CD4-positive, alpha-beta T cell (primary cell): ENCODE measurements around the gene C11orf21. TPM values are rescaled to one million over a fixed set of nuclear protein-coding genes. Genes with fewer than 3 reads are reported as not detected.

ENCODE experiments used
- ATAC-seq: fragments of 200-7000 bp; cut with Tn5 transposase; one replicate; pipeline ENCODE4 v1.10.0; 2022; ENCODE audit warnings: mild to moderate bottlenecking; ENCODE audit not compliant: poor library complexity
- CTCF ChIA-PET: fragments of 350-600 bp; sonication (Branson Sonifier 250); formaldehyde crosslinking; loops from one replicate; lab custom pipeline; 2021; ENCODE audit warnings: antibody characterized with exemption, inconsistent platforms; lab: Charles Lee
- POLR2A ChIA-PET: fragments of 350-600 bp; sonication (Branson Sonifier 250); formaldehyde crosslinking; loops from one replicate; lab custom pipeline; 2021; ENCODE audit warnings: antibody characterized with exemption, inconsistent platforms; lab: Charles Lee
- DNase-seq, 14 experiments: peaks; one replicate each; pipeline ENCODE4 v3.0.0-alpha.2; 2013 to 2020; ENCODE audit warnings: mixed read lengths in 2 of 14
- H3K27ac ChIP-seq, 2 donors: one replicate each; pipeline versions ENCODE4 v1.5.1 to v1.7.0; 2013; ENCODE audit warnings: low read length in 2 of 2, low read depth in 1 of 2, mild to moderate bottlenecking in 1 of 2
- H3K27me3 ChIP-seq, 2 experiments: 1 replicate in 1 of 2; 2 replicates in 1 of 2; pipeline versions ENCODE4 v1.6.1 to v1.7.0; 2013; ENCODE audit warnings: low read length in 2 of 2, control low read depth in 1 of 2, mild to moderate bottlenecking in 1 of 2, moderate library complexity in 1 of 2; ENCODE audit not compliant: insufficient read depth in 2 of 2, control insufficient read depth in 1 of 2
- H3K36me3 ChIP-seq: one replicate; pipeline ENCODE4 v1.6.1; 2013; ENCODE audit warnings: low read length, control low read depth; ENCODE audit not compliant: insufficient read depth
- H3K4me1 ChIP-seq: one replicate; pipeline ENCODE4 v1.6.1; 2013; ENCODE audit warnings: low read length, control low read depth; ENCODE audit not compliant: insufficient read depth
- H3K4me3 ChIP-seq: one replicate; pipeline ENCODE4 v1.5.1; 2013; ENCODE audit warnings: mild to moderate bottlenecking, low read length, moderate library complexity
- H3K9me3 ChIP-seq, 2 experiments: 1 replicate in 1 of 2; 2 replicates in 1 of 2; pipeline versions ENCODE4 v1.6.1 to v1.7.0; 2013; ENCODE audit warnings: low read length in 2 of 2, mild to moderate bottlenecking in 2 of 2, control low read depth in 1 of 2, moderate library complexity in 1 of 2; ENCODE audit not compliant: control insufficient read depth in 1 of 2, insufficient read depth in 1 of 2
- H3K27ac Mint-ChIP-seq: one replicate; pipeline ENCODE4 v1.8.0; 2020; ENCODE audit warnings: mixed read lengths
- H3K27me3 Mint-ChIP-seq: one replicate; pipeline ENCODE4 v1.8.0; 2021; ENCODE audit warnings: mixed read lengths
- H3K36me3 Mint-ChIP-seq: one replicate; pipeline ENCODE4 v1.8.0; 2021; ENCODE audit warnings: low read depth, mixed read lengths
- H3K4me1 Mint-ChIP-seq: one replicate; pipeline ENCODE4 v1.8.0; 2021; ENCODE audit warnings: low read depth, mixed read lengths
- H3K4me3 Mint-ChIP-seq: one replicate; pipeline ENCODE4 v1.8.0; 2020; ENCODE audit warnings: mild to moderate bottlenecking, mixed read lengths
- H3K9me3 Mint-ChIP-seq: one replicate; pipeline ENCODE4 v1.8.0; 2020; ENCODE audit warnings: mixed read lengths
- CTCF ChIP-seq: fragments of 200-600 bp; IDR thresholded peaks from one replicate; pipeline ENCODE4 v1.8.0; 2022; ENCODE audit warnings: antibody characterized with exemption, mild to moderate bottlenecking
- intact Hi-C, 2 experiments: fragments of 100-400 bp; cut with DNase I in 1 of 2; cut with micrococcal nuclease in 1 of 2; formaldehyde crosslinking; loops; one replicate each; pipeline versions ENCODE4 v1.15.1 to v1.9.0; 2023 to 2025; cut with DNase I, micrococcal nuclease
- total RNA-seq, 174 experiments: library from RNA in 2 of 174; stranded (reverse) in 2 of 174; gene quantifications; one replicate each; pipeline ENCODE4 v1.2.3 and lab custom pipeline; 2021 to 2026

C11orf21 gene
- total RNA-seq, 2 experiments from 2014 or later: 71.2 to 71.7 TPM

DNA sequence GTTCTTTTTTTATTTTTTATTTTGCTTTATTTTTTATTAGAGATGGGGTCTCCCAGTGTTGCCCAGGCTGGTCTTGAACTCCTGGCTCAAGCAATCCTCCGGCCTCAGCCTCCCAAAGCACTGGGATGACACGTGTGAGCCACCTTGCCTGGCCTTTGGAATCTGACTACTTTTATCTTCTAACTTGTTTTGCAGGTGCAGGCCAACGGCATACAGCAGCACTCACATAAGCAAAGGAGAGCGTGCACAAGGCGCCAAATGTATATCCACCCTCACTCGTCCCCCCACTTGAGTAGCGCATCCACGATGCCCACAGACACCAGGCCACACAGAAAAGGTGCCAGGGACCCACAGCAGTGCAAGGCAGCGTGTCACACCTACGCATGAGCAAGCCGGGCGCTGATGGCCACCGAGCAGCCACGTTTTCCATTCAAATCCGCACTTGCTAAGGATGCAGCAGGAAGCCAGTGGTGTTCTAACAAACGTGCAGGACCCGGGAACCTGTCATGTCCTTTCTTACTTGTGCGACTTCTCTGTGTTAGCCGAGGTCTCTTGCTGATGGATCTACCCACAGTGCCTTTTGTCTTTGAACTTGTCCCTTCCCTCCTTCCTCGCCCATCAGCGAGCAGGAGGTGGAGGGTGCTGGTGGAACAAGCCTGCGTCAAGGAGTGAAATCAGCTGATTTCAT is 37.2 kb downstream of the C11orf21 start:
- POLR2A ChIA-PET: no interaction called here
- no peaks in the 10 kb centered on the region for H3K9me3 Mint-ChIP-seq
- no peak for DNase-seq
- Histone ChIP-seq H3K4me3 (no peak overlapping the region), H3K4me1 (peaks cover 37% of the 10 kb centered on the region), H3K27ac (no peak overlapping the region), H3K27me3 (peaks cover 14 to 17% of the 10 kb centered on the region in 2 experiments), H3K36me3 (no peaks in the 10 kb centered on the region), H3K9me3 (peaks cover 0 to 3% of the 10 kb centered on the region in 2 experiments)
- peaks cover 23% of the 10 kb centered on the region for H3K27me3 Mint-ChIP-seq
- no peak for ATAC-seq
- CTCF ChIA-PET: no interaction called here
- intact Hi-C loops: no loop called here
- TF ChIP-seq CTCF: no peak
- H3K4me3 Mint-ChIP-seq: no peak overlapping the region
- no peaks in the 10 kb centered on the region for H3K36me3 Mint-ChIP-seq
- peaks cover 16% of the 10 kb centered on the region for H3K4me1 Mint-ChIP-seq
- no peak overlapping the region for H3K27ac Mint-ChIP-seq

- no peaks in the 10 kb centered on the region for H3K36me3 ChIP-seq
- ChIA-PET POLR2A (no interaction called here), CTCF (no interaction called here)
- peaks cover 16% of the 10 kb centered on the region for H3K4me1 Mint-ChIP-seq
- no peak overlapping the region for H3K27ac Mint-ChIP-seq
- DNase-seq (no peak), ATAC-seq (no peak)
- H3K9me3 Mint-ChIP-seq: no peaks in the 10 kb centered on the region
- peaks cover 23% of the 10 kb centered on the region for H3K27me3 Mint-ChIP-seq
- H3K27me3 ChIP-seq: peaks cover 14 to 17% of the 10 kb centered on the region in 2 experiments
- intact Hi-C loops: no loop called here
- no peaks in the 10 kb centered on the region for H3K36me3 Mint-ChIP-seq
- no peak overlapping the region for H3K4me3 ChIP-seq
- TF ChIP-seq CTCF: no peak
- peaks cover 33% of the 10 kb centered on the region for H3K4me1 ChIP-seq
- no peak overlapping the region for H3K27ac ChIP-seq
- peaks cover 0 to 3% of the 10 kb centered on the region in 2 experiments for H3K9me3 ChIP-seq
- H3K4me3 Mint-ChIP-seq: no peak overlapping the region
Measured at GRCh38 chr11:2263724-2264360, 37.9 kb downstream of the C11orf21 start.

DNA sequence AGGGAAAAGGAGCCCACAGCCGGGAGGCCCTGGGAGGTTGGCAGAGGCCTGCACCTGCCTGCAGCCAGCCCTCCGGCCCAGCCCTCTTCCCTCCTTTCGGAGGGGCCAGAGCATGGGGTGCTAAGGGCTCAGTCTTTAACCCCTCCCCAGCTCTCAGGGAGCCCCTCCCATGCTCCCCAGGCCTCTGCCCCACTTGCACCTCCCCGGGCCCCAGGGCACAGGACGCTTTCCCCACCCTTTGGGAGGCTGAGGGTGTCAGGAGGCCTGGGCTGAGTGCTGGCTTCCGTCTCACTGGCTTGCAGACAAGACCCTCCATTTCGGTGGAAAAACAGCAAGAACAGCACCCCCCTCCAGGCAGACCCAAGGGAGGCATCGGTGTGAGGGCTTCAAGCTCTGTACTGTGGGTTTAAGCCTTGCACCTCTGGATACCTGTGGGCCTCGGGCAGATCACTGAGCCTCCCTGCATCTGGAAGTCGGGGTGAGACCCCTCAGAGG is 38.6 kb downstream of the C11orf21 start:
- H3K27ac ChIP-seq: no peak overlapping the region
- DNase-seq: no peak
- ATAC-seq: no peak
- ChIA-PET CTCF (no interaction called here), POLR2A (no interaction called here)
- H3K4me1 ChIP-seq: peaks cover 27% of the 10 kb centered on the region
- H3K27me3 Mint-ChIP-seq: peaks cover 17% of the 10 kb centered on the region
- H3K27ac Mint-ChIP-seq: no peak overlapping the region
- H3K4me3 Mint-ChIP-seq: no peak overlapping the region
- no peaks in the 10 kb centered on the region for H3K36me3 ChIP-seq
- peaks cover 8 to 10% of the 10 kb centered on the region in 2 experiments for H3K27me3 ChIP-seq
- peaks cover 16% of the 10 kb centered on the region for H3K4me1 Mint-ChIP-seq
- H3K9me3 Mint-ChIP-seq: no peaks in the 10 kb centered on the region
- H3K4me3 ChIP-seq: no peak overlapping the region
- no peak for TF ChIP-seq CTCF
- intact Hi-C loops: no loop called here
- no peaks in the 10 kb centered on the region for H3K36me3 Mint-ChIP-seq
- H3K9me3 ChIP-seq: peaks cover 0 to 3% of the 10 kb centered on the region in 2 experiments
